Measurements from ENCODE around the gene PPP1R3E. TPM values are rescaled to one million over a fixed set of nuclear protein-coding genes. Genes with fewer than 3 reads are reported as not detected.

The PPP1R3E gene
- total RNA-seq = 10 to 100 TPM; 16.5 to 39.2 (median 21.4) TPM

- DNase-seq = peak; percentile 88 to 96 (median 96)
- peak within 1 kb of the TSS; percentile 97 to 100 (median 100) for H3K27ac ChIP-seq
- peak within 1 kb of the TSS; percentile 76 to 96 (median 82) for H3K4me3 ChIP-seq
- peaks cover 0 to 13% (median 0%) of the 10 kb centered on the region in 3 donors for H3K36me3 ChIP-seq
- no peaks in the 10 kb centered on the region for H3K9me3 ChIP-seq
- no peaks in the 10 kb centered on the region for H3K27me3 ChIP-seq
- TF ChIP-seq, protein P1, sequence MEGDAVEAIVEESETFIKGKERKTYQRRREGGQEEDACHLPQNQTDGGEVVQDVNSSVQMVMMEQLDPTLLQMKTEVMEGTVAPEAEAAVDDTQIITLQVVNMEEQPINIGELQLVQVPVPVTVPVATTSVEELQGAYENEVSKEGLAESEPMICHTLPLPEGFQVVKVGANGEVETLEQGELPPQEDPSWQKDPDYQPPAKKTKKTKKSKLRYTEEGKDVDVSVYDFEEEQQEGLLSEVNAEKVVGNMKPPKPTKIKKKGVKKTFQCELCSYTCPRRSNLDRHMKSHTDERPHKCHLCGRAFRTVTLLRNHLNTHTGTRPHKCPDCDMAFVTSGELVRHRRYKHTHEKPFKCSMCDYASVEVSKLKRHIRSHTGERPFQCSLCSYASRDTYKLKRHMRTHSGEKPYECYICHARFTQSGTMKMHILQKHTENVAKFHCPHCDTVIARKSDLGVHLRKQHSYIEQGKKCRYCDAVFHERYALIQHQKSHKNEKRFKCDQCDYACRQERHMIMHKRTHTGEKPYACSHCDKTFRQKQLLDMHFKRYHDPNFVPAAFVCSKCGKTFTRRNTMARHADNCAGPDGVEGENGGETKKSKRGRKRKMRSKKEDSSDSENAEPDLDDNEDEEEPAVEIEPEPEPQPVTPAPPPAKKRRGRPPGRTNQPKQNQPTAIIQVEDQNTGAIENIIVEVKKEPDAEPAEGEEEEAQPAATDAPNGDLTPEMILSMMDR (IDR thresholded peaks at IDR 0.05) = no peak
- peak in 1 of 2 donors; percentile 14 for TF ChIP-seq POLR2A (IDR thresholded peaks at IDR 0.05)
- H3K4me1 ChIP-seq = peaks cover 0 to 29% (median 5%) of the 10 kb centered on the region in 4 donors
These were observed at the start of gene PPP1R3E for GRCh38 chr14:23302290-23303225. Gene PPP1R3E (minus strand): TSS chr14:23302859. CDS start chr14:23302576, 283 bp downstream.

DNA sequence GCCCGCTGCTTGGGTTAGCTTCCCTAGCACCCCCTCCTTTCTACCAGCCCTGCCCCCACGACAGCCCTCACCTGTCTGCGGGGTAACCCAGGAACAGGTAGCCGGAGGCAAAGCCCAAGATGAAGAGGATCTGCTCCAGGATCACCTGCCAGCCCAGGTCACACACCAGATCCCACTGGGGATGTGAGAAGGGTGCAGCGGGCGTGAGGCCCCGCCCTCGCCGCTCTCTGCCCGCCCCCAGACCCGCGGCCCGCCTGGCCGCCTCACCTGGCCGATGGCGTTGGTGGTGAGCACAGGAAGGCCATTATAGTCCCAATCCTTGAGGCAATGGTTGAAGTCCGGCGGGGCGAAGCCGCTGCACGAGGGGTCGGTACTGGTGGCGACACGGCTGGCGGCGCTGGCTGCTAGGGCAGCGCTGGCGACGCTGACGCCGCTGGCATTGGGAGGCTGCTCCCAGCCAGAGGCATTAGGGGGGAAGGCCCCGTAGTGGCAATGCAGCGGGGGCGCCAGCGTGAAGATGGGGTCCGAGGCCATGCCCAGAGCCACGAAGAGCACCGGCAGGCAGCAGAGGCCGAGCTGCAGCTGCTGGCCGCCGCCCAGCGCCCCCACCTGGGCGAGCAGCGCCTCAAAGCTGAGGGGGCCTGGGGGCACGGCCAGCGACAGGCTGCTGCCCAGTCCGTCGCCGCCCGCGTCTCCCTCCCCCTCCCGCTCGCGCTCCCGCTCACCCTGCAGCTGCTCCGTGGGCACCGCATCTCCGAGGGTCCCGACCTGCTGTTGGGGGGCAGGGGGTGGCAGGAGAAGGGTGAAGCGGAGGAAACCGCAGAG is 49.2 kb upstream of the PPP1R3E start:
- no peak for TF ChIP-seq POLR2A (IDR thresholded peaks at IDR 0.05)
- TF ChIP-seq, protein P1 (IDR thresholded peaks at IDR 0.05) = no peak
- H3K27ac ChIP-seq = peak overlapping the region in 2 of 4 donors; percentile 53 to 63
- H3K27me3 ChIP-seq = peaks cover 0 to 6% of the 10 kb centered on the region in 2 donors
- H3K4me1 ChIP-seq = peaks cover 0 to 16% (median 6%) of the 10 kb centered on the region in 4 donors
- peak overlapping the region; percentile 41 to 59 (median 56) for H3K4me3 ChIP-seq
- no peaks in the 10 kb centered on the region for H3K36me3 ChIP-seq
- no peaks in the 10 kb centered on the region for H3K9me3 ChIP-seq
- peak in 1 of 3 donors; percentile 31 for DNase-seq

- Histone ChIP-seq H3K9me3 (no peaks in the 10 kb centered on the region), H3K36me3 (no peaks in the 10 kb centered on the region), H3K27me3 (peaks cover 0 to 6% of the 10 kb centered on the region in 2 donors), H3K4me1 (peaks cover 0 to 16% (median 6%) of the 10 kb centered on the region in 4 donors), H3K4me3 (no peak overlapping the region), H3K27ac (no peak overlapping the region)
- DNase-seq = peak in 1 of 3 donors; percentile 24
- TF ChIP-seq, protein P1 (IDR thresholded peaks at IDR 0.05) = no peak
These were observed 46.6 kb upstream of the PPP1R3E start for GRCh38 chr14:23349156-23349845.

DNA sequence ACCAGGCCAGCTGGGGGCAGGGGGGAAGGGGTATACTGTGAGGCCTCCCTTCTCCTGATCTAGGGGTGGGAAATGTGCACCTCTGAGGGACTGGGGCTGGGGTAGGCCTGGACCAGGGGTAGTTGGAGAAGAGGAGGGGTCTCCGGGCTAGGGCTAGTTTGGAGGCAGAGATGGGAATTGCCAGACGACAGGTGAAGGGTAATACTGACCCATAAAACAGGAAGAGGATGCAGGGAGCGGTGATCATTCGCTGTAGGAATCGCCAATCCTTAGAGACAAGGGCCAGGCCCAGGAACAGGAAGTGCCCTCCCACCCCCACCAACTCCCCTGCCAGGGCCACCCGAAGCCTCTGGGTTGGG is 45.6 kb upstream of the PPP1R3E start:
- Histone ChIP-seq H3K4me1 (peaks cover 0 to 16% (median 6%) of the 10 kb centered on the region in 4 donors), H3K27me3 (peaks cover 0 to 6% of the 10 kb centered on the region in 2 donors), H3K9me3 (no peaks in the 10 kb centered on the region), H3K36me3 (no peaks in the 10 kb centered on the region), H3K27ac (no peak overlapping the region), H3K4me3 (no peak overlapping the region)
- peak in 1 of 3 donors; percentile 21 for DNase-seq
- no peak for TF ChIP-seq POLR2A (IDR thresholded peaks at IDR 0.05)
- TF ChIP-seq, protein P1 (IDR thresholded peaks at IDR 0.05) = no peak

All from Peyer's patch (tissue), 4 donors.